GM12801 (cell line): ENCODE measurements around the gene LARGE1.

ENCODE experiments used
- CTCF ChIP-seq: IDR thresholded peaks from one replicate; pipeline ENCODE4 v1.5.1; 2011; ENCODE audit warnings: control low read depth; ENCODE audit not compliant: insufficient read length; ENCODE audit errors: extremely low read depth

Gene LARGE1

GRCh38 chr22:33599596-33599995, 320.7 kb downstream of the LARGE1 start:
- no peak for TF ChIP-seq CTCF

- no peak for TF ChIP-seq CTCF
Observed at GRCh38 chr22:33598821-33599220, 321.5 kb downstream of the LARGE1 start.

- TF ChIP-seq CTCF: no peak
Observed at GRCh38 chr22:33597274-33597985, 322.8 kb downstream of the LARGE1 start.

GRCh38 chr22:33593818-33594217, 326.5 kb downstream of the LARGE1 start:
- no peak for TF ChIP-seq CTCF

- no peak for TF ChIP-seq CTCF
Observed at GRCh38 chr22:33591946-33592345, 328.3 kb downstream of the LARGE1 start.

GRCh38 chr22:33589297-33589696, 331.0 kb downstream of the LARGE1 start:
- TF ChIP-seq CTCF: no peak

GRCh38 chr22:33588860-33589259, 331.4 kb downstream of the LARGE1 start:
- TF ChIP-seq CTCF: no peak
